ENCODE data around the gene TBCEL. TPM values are rescaled to one million over a fixed set of nuclear protein-coding genes. Genes with fewer than 3 reads are reported as not detected.

TBCEL gene, protein sequence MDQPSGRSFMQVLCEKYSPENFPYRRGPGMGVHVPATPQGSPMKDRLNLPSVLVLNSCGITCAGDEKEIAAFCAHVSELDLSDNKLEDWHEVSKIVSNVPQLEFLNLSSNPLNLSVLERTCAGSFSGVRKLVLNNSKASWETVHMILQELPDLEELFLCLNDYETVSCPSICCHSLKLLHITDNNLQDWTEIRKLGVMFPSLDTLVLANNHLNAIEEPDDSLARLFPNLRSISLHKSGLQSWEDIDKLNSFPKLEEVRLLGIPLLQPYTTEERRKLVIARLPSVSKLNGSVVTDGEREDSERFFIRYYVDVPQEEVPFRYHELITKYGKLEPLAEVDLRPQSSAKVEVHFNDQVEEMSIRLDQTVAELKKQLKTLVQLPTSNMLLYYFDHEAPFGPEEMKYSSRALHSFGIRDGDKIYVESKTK
- 10 to 100 TPM in 1 of 2 donors, 1 to 10 TPM in 1; 7.5 to 10.1 TPM for total RNA-seq

DNA sequence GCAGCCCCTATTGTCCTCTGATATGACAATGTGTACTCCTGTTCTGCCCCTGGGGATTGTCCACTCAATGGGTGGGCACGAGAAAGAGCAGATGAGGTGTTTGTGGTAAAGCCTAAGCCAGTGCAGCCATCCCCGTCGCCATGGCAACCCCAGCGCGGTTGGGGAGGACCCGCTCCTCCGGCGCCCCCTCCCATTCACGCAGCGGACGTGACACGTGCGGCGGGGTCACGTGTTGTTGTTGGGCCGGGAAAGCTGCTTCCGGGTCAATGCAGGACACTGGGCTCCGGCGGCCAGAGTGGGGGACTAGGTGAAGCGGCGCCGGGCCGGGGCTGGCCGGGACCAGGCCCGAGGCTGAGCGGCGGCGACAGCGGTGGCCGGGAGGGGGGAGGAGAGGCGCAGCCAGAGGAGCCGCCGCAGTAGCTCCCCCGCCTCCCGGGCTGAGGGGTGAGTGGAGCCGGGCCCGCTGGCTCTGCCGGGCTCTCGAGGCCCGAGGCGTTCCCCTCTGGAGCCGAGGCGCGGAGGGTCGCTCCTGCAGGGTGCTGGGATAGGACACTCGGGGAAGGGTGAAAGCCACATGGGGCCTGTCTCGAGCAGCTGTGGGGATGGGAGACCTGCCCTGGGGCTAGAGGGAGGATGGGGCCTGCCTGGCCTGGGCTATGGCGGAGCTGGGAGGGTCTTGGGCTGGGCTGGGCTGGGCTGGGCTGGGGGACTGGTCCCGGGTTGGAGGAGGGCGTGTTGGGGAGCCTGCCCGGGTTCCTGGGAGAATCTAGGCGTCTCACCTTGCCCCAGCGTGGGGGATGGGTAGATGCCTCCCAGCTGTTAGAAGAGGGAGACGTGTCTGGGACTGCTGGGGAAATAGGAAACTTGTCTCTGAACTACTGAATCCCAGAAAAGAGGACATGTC is at the start of gene TBCEL:
Gene TBCEL (plus strand): TSS at position 255 of the 904 bp plus-strand sequence. CDS start 21,589 bp downstream, outside the sequence.
- TF ChIP-seq, protein P1, sequence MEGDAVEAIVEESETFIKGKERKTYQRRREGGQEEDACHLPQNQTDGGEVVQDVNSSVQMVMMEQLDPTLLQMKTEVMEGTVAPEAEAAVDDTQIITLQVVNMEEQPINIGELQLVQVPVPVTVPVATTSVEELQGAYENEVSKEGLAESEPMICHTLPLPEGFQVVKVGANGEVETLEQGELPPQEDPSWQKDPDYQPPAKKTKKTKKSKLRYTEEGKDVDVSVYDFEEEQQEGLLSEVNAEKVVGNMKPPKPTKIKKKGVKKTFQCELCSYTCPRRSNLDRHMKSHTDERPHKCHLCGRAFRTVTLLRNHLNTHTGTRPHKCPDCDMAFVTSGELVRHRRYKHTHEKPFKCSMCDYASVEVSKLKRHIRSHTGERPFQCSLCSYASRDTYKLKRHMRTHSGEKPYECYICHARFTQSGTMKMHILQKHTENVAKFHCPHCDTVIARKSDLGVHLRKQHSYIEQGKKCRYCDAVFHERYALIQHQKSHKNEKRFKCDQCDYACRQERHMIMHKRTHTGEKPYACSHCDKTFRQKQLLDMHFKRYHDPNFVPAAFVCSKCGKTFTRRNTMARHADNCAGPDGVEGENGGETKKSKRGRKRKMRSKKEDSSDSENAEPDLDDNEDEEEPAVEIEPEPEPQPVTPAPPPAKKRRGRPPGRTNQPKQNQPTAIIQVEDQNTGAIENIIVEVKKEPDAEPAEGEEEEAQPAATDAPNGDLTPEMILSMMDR (IDR thresholded peaks at IDR 0.05) = no peak

DNA sequence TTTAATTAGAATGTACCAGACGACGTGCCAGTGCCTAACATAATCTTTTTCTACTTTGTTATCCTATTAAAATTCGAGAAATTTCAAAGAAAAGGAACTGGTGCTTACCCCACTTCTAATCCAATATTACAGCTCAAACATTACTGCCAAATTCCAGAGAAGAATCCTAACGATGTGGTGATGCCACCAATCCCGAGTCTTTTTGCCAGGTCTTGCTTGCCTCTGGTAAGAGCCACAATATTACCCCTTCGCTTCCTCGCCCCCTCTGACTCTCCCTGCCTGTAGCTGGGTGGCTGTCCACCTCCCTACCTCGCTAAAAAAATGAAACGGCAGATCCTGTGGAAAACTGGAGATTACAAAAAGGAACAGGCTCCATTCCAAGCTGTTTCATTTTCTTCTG is 49.4 kb upstream of the TBCEL start:
- Histone ChIP-seq H3K9me3 (no peaks in the 10 kb centered on the region), H3K27ac (no peak overlapping the region), H3K4me1 (no peaks in the 10 kb centered on the region), H3K4me3 (no peak overlapping the region), H3K27me3 (no peaks in the 10 kb centered on the region), H3K36me3 (no peaks in the 10 kb centered on the region), H3K9ac (ENCODE audit: low read depth in 2 of 2, low read length in 2 of 2) (no peak overlapping the region)
- no peak for DNase-seq
- intact Hi-C loops (cut with DNase I) = no loop called here
- TF ChIP-seq, protein P1 (IDR thresholded peaks at IDR 0.05) = no peak

More for the DNA sequence above, at the start of gene TBCEL:
- Histone ChIP-seq H3K4me1 (no peaks in the 10 kb centered on the region), H3K36me3 (no peaks in the 10 kb centered on the region), H3K9me3 (no peaks in the 10 kb centered on the region), H3K4me3 (peak within 1 kb of the TSS; percentile 86), H3K27ac (no peak within 1 kb of the TSS), H3K9ac (ENCODE audit: low read depth in 2 of 2, low read length in 2 of 2) (peak within 1 kb of the TSS; percentile 58 to 87), H3K27me3 (no peaks in the 10 kb centered on the region)
- peak; percentile 82 for DNase-seq
- intact Hi-C loops (cut with DNase I) = no loop called here

DNA sequence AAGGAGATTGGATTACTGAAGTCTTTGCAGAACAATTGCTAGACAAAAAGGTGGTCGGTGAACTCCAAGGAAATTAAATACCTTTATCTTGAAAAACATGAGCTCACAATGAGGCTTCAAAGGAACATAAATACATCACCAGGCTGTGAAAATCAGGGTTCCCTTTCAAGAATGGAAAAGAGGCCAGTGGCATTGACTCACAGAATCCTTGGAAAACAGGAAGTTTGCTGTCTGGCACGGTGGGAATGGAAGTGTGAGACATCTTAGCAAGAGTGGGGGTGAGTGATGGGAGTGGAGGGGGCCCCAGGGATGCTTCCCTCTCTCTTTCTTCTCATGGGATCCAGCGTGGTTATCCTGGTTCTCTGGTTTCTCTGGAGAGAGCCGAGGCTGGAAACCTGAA is 48.9 kb upstream of the TBCEL start:
- H3K9me3 ChIP-seq = no peaks in the 10 kb centered on the region
- no peak for DNase-seq
- no peak overlapping the region for H3K27ac ChIP-seq
- intact Hi-C loops (cut with DNase I) = no loop called here
- H3K27me3 ChIP-seq = no peaks in the 10 kb centered on the region
- no peak overlapping the region for H3K9ac ChIP-seq (ENCODE audit: low read depth in 2 of 2, low read length in 2 of 2)
- TF ChIP-seq, protein P1 (IDR thresholded peaks at IDR 0.05) = no peak
- no peaks in the 10 kb centered on the region for H3K36me3 ChIP-seq
- no peaks in the 10 kb centered on the region for H3K4me1 ChIP-seq
- no peak overlapping the region for H3K4me3 ChIP-seq

DNA sequence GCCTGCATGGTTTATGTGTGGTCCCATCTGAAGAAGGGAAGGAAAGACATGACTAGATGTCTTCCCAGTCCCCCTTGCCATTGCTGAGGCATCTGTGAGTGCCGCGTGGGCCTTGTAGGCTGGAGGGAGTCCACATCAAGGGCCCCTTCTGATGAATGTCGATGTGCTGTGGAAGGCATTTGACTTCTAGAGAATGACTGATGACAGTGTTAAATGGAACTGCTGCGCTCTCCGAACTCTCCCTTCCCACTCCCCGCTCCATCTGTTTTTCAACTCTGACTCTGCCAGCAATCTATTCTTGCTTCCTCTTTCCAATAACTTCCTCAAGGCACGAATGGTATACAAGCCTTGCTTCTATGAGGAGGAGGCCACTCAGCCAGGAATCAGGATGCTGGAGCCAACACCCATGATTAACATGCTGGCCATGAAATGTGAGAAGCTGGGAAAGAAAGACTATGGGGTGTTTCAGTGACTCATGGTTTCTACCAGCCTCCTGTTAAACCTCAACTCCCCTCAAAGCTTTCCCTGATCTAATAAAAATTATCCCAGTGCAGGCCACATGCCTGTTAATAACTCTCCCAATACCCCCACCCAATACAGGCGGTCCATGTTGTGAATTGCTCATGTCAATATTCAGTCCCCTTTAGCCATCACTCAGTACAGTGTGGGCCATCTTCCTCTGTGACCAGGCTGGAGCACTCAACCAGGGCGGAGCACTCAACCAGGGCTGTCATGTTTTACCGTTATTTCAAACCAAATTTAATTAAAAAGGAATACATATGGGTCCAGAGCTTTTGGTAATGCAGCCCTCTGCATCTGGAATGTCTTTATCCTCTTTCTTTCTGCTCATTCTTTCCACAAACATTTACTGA is 46.4 kb upstream of the TBCEL start:
- no peak overlapping the region for H3K4me3 ChIP-seq
- intact Hi-C loops (cut with DNase I) = no loop called here
- no peaks in the 10 kb centered on the region for H3K36me3 ChIP-seq
- H3K27ac ChIP-seq = no peak overlapping the region
- H3K27me3 ChIP-seq = no peaks in the 10 kb centered on the region
- TF ChIP-seq, protein P1 (IDR thresholded peaks at IDR 0.05) = no peak
- no peaks in the 10 kb centered on the region for H3K4me1 ChIP-seq
- H3K9ac ChIP-seq (ENCODE audit: low read depth in 2 of 2, low read length in 2 of 2) = no peak overlapping the region
- no peak for DNase-seq
- no peaks in the 10 kb centered on the region for H3K9me3 ChIP-seq

DNA sequence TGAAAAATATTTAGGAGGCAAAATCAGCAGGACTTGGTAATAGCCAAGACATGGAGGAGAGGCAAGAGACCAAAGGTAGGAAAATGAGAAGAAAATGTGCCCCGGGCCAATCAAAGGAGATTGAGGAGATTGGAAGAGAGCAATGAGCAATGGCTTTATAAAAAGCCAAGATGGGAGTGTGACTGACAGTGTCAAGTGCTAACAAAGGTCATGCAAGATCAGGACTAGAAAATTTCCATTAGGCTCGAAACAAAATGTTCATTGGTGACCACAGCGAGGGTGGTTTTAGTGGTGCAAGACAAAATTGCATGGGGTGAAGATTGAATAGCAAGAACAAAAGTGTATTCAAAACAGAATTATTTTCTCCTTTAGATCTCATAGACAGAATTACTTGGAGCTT is 45.2 kb upstream of the TBCEL start:
- no peak overlapping the region for H3K4me3 ChIP-seq
- intact Hi-C loops (cut with DNase I) = no loop called here

More for the DNA sequence above, 45.2 kb upstream of the TBCEL start:
- no peaks in the 10 kb centered on the region for H3K9me3 ChIP-seq
- TF ChIP-seq, protein P1 (IDR thresholded peaks at IDR 0.05) = no peak
- no peaks in the 10 kb centered on the region for H3K4me1 ChIP-seq
- H3K36me3 ChIP-seq = no peaks in the 10 kb centered on the region
- no peak overlapping the region for H3K9ac ChIP-seq (ENCODE audit: low read depth in 2 of 2, low read length in 2 of 2)
- no peaks in the 10 kb centered on the region for H3K27me3 ChIP-seq
- no peak overlapping the region for H3K27ac ChIP-seq
- no peak for DNase-seq

Measured in colonic mucosa (tissue), 4 donors.